GM12878 (cell line): ENCODE measurements around the gene FLT4. TPM values are rescaled to one million over a fixed set of nuclear protein-coding genes. Genes with fewer than 3 reads are reported as not detected.

Experiments
- CEBPB ChIP-seq, 2 experiments: fragments of 150-350 bp in 1 of 2; IDR thresholded peaks; 2 replicates each; pipeline ENCODE4 v1.6.1; 2012 to 2014; ENCODE audit warnings: low read depth in 2 of 2, low read length in 2 of 2, borderline replicate concordance in 1 of 2, inconsistent platforms in 1 of 2
- CTCF ChIP-seq, 3 experiments: IDR thresholded peaks in 2 of 3; conservative IDR thresholded peaks in 1 of 3; 2 replicates each; pipeline ENCODE4 v1.5.1; 2011; ENCODE audit warnings: low read depth in 3 of 3, low read length in 3 of 3, mild to moderate bottlenecking in 3 of 3, control low read depth in 2 of 3, moderate library complexity in 2 of 3, inconsistent platforms in 1 of 3, mixed read lengths in 1 of 3; ENCODE audit not compliant: control insufficient read depth in 2 of 3, insufficient read depth in 1 of 3; ENCODE audit errors: extremely low read depth in 1 of 3
- PAX5 ChIP-seq: IDR thresholded peaks from 2 replicates; pipeline ENCODE4 v1.6.1; 2011; ENCODE audit warnings: low read depth, low read length, borderline replicate concordance
- RELB ChIP-seq: fragments of 450-650 bp; IDR thresholded peaks from 2 replicates; pipeline ENCODE4 v1.6.1; 2017; ENCODE audit warnings: low read depth, mild to moderate bottlenecking, moderate library complexity
- RFX5 ChIP-seq: IDR thresholded peaks from 2 replicates; pipeline ENCODE4 v1.6.1; 2011; ENCODE audit warnings: low read depth, low read length, improper control_type of control experiment
- TCF7 ChIP-seq: IDR thresholded peaks from 2 replicates; pipeline ENCODE4 v1.6.1; 2014; ENCODE audit warnings: antibody characterized with exemption, borderline replicate concordance
- ZBTB4 ChIP-seq: fragments of 450-650 bp; formaldehyde crosslinking; IDR thresholded peaks from 2 replicates; pipeline ENCODE4 v1.4.0; 2022; ENCODE audit warnings: mild to moderate bottlenecking, moderate library complexity
- ZSCAN29 ChIP-seq: fragments of 450-650 bp; IDR thresholded peaks from 2 replicates; pipeline ENCODE4 v1.6.1; 2017; ENCODE audit warnings: mild to moderate bottlenecking, moderate library complexity
- polyA plus RNA-seq, 11 experiments: library from polyadenylated mRNA; depleted of rRNA in 4 of 11; unstranded in 6 of 11; stranded (reverse) in 5 of 11; fragments of >200 nt; fragmentation: Nextera tagmentation in 4 of 11; fragmentation: Illumina TruSeq in 1 of 11; extraction: Ambion mirVana in 4 of 11; extraction: Trizol in 1 of 11; gene quantifications; 1 replicate in 1 of 11; 2 replicates in 10 of 11; pipeline versions ENCODE4 v1.2.1 to v1.2.3, GENCODE V29; 2011 to 2016; ENCODE audit warnings: inconsistent platforms in 2 of 11, missing spikeins in 2 of 11, low read depth in 1 of 11
- total RNA-seq, 4 experiments: library from RNA; depleted of rRNA in 3 of 4; stranded (reverse); fragments of >200 nt in 3 of 4; fragmentation: Illumina TruSeq in 1 of 4; extraction: Trizol in 1 of 4; gene quantifications; 2 replicates each; pipeline versions ENCODE4 v1.2.1 to v1.2.3, GENCODE V29; 2013 to 2021

The FLT4 gene
- total and polyA plus RNA-seq, 10 of the 15 experiments (the other 5 are each of a cell fraction or from before 2014, with no cell fraction given) = 0.18 TPM; not detected in 9

- no peak for TF ChIP-seq ZBTB4 (CRISPR knock-in tag)
- TF ChIP-seq TCF7 = no peak
- no peak for TF ChIP-seq RFX5
- TF ChIP-seq ZSCAN29 = no peak
- TF ChIP-seq RELB = no peak
- TF ChIP-seq PAX5 = no peak
- no peak for TF ChIP-seq CEBPB (IDR thresholded peaks at IDR 0.05; ENCODE audit: borderline replicate concordance in 1 of 2, low read depth in 2 of 2, low read length in 2 of 2)
- no peak for TF ChIP-seq CTCF (IDR thresholded peaks at IDR 0.05 in 2 of 3, conservative IDR thresholded peaks at IDR 0.05 in 1 of 3; ENCODE audit: control insufficient read depth in 2 of 3, extremely low read depth in 1 of 3, insufficient read depth in 1 of 3, low read depth in 3 of 3, low read length in 3 of 3)
Observed at GRCh38 chr5:180647941-180648500, 1.4 kb downstream of the FLT4 start (continued).
